Peyer's patch (tissue), 4 donors: ENCODE results near the gene RNASEH2A. TPM values are rescaled to one million over a fixed set of nuclear protein-coding genes. Genes with fewer than 3 reads are reported as not detected.
A peak's percentile ranks its signal among the peaks of the same experiment; 100 is the strongest.

ENCODE experiments used
- DNase-seq, 3 donors: peaks; one replicate each; pipeline ENCODE4 v3.0.0-alpha.2; 2017 to 2019
- H3K27ac ChIP-seq, 4 donors: fragments of 200-600 bp; sonication (generic); one replicate each; pipeline ENCODE4 v1.5.1; 2016 to 2019
- H3K27me3 ChIP-seq, 2 donors: fragments of 200-600 bp; sonication (generic); one replicate each; pipeline ENCODE4 v1.5.1; 2019
- H3K36me3 ChIP-seq, 3 donors: fragments of 200-600 bp; sonication (generic); one replicate each; pipeline ENCODE4 v1.5.1; 2016 to 2019
- H3K4me1 ChIP-seq, 4 donors: fragments of 200-600 bp; sonication (generic); one replicate each; pipeline ENCODE4 v1.5.1; 2016 to 2019
- H3K4me3 ChIP-seq, 4 donors: fragments of 200-600 bp; sonication (generic); 1 replicate in 3 of 4; 2 replicates in 1 of 4; pipeline ENCODE4 v1.5.1; 2016 to 2019; ENCODE audit warnings: mild to moderate bottlenecking in 1 of 4
- H3K9me3 ChIP-seq, 4 donors: fragments of 200-600 bp; sonication (generic); one replicate each; pipeline ENCODE4 v1.5.1; 2016 to 2019; ENCODE audit warnings: mild to moderate bottlenecking in 1 of 4
- CTCF ChIP-seq, 6 experiments: fragments of 450-650 bp in 4 of 6; fragments of 200-600 bp in 2 of 6; sonication (generic) in 1 of 6; IDR thresholded peaks; one replicate each; pipeline ENCODE4 v1.5.1; 2017 to 2019; ENCODE audit warnings: antibody characterized with exemption in 6 of 6, mild to moderate bottlenecking in 3 of 6, moderate library complexity in 1 of 6
- POLR2A ChIP-seq, 2 donors: fragments of 450-650 bp; IDR thresholded peaks; one replicate each; pipeline ENCODE4 v1.5.1; 2017; ENCODE audit warnings: antibody characterized with exemption in 2 of 2, mild to moderate bottlenecking in 2 of 2, moderate library complexity in 2 of 2
- total RNA-seq, 4 donors: library from RNA; depleted of rRNA; stranded (reverse); fragments of >200 nt; gene quantifications; one replicate each; pipeline ENCODE4 v1.1.0, GENCODE V29; 2016

The RNASEH2A gene
- total RNA-seq, 4 donors from 2014 or later: 5.9 to 24.8 (median 9.4) TPM

DNA sequence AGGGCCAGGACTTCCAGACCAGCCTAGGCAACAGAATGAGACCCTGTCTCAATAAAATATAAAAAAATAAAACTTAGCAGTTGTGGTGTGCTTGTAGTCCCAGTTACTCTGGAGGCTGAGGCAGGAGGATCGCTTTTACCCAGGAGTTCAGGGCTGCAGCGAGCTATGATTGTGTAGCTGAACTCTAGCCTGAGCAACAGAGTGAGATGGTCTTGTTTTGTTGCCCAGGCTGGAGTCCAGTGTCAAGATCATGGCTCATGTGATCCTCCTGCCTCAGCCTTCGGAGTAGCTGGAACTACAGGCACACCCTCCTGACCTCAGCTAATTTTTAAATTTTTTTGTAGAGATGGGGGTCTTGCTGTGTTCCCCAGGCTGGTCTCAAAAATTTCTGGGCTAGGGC, 19.4 kb upstream of the RNASEH2A start:
- Histone ChIP-seq H3K27ac (peak overlapping the region; percentile 97 to 100 (median 100)), H3K27me3 (no peaks in the 10 kb centered on the region), H3K9me3 (no peaks in the 10 kb centered on the region), H3K4me1 (peaks cover 24 to 66% (median 46%) of the 10 kb centered on the region in 4 donors), H3K4me3 (no peak overlapping the region), H3K36me3 (no peaks in the 10 kb centered on the region)
- TF ChIP-seq POLR2A (IDR thresholded peaks at IDR 0.05) (no peak), CTCF (IDR thresholded peaks at IDR 0.05) (no peak)
- DNase-seq: no peak

DNA sequence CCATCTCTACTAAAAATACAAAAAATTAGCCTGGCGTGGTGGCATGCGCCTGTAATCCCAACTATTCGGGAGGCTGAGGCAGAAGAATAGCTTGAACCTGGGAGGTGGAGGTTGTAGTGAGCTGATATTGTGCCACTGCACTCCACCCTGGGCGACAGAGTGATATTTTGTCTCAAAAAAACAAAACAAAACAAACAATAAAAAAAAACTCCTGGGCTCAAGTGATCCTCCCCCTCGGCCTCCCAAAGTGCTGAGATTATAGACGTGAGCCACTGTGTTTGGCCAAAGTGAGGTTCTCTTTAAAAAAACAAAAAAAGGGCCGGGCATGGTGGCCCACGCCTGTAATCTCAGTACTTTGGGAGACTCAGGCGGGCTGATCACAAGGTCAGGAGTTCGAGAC, 18.9 kb upstream of the RNASEH2A start:
- H3K27ac ChIP-seq: peak overlapping the region; percentile 97 to 100 (median 100)
- H3K4me3 ChIP-seq: no peak overlapping the region
- no peaks in the 10 kb centered on the region for H3K27me3 ChIP-seq
- no peak for TF ChIP-seq POLR2A (IDR thresholded peaks at IDR 0.05)
- DNase-seq: no peak
- peaks cover 24 to 62% (median 45%) of the 10 kb centered on the region in 4 donors for H3K4me1 ChIP-seq
- no peaks in the 10 kb centered on the region for H3K36me3 ChIP-seq
- H3K9me3 ChIP-seq: no peaks in the 10 kb centered on the region

GRCh38 chr19:12788042-12788681, 18.2 kb upstream of the RNASEH2A start:
- Histone ChIP-seq H3K27ac (peak overlapping the region; percentile 97 to 100 (median 100)), H3K9me3 (no peaks in the 10 kb centered on the region), H3K4me3 (peak overlapping the region in 3 of 4 donors; percentile 82 to 86 (median 83)), H3K4me1 (peaks cover 21 to 56% (median 39%) of the 10 kb centered on the region in 4 donors), H3K36me3 (no peaks in the 10 kb centered on the region), H3K27me3 (no peaks in the 10 kb centered on the region)
- TF ChIP-seq POLR2A (IDR thresholded peaks at IDR 0.05): no peak
- TF ChIP-seq CTCF (IDR thresholded peaks at IDR 0.05): peak in 1 of 6 experiments; percentile 7
- DNase-seq: no peak

DNA sequence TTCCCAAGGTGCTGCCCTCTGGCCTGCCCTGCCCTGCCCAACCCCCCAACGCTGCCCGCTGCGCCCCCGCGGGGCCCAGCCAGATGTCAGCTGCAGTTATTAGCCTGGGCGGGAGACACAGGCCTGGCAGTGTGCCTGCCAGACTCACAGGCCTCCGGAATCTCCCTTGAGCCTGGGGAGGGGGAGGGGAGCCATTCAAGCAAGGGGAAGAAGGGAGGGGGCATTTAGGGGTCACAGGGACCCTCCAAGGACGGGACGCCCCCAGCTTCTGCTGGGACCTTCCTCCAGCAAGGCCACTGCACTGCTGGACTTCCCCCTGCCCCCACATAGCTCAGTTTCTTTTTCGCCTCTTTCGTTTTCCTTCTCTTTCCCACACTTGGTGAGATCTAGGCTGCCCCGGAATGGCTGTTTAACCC, 17.7 kb upstream of the RNASEH2A start:
- TF ChIP-seq CTCF (IDR thresholded peaks at IDR 0.05) (peak in 1 of 6 experiments; percentile 14), POLR2A (IDR thresholded peaks at IDR 0.05) (peak; percentile 28 to 62)
- H3K27ac ChIP-seq: peak overlapping the region; percentile 97 to 100 (median 100)
- H3K4me1 ChIP-seq: peaks cover 16 to 51% (median 34%) of the 10 kb centered on the region in 4 donors
- peak; percentile 69 to 90 (median 90) for DNase-seq
- H3K36me3 ChIP-seq: no peaks in the 10 kb centered on the region
- H3K4me3 ChIP-seq: peak overlapping the region; percentile 82 to 92 (median 84)
- no peaks in the 10 kb centered on the region for H3K27me3 ChIP-seq
- H3K9me3 ChIP-seq: no peaks in the 10 kb centered on the region

GRCh38 chr19:12789098-12789903, 17.1 kb upstream of the RNASEH2A start:
- Histone ChIP-seq H3K4me3 (peak overlapping the region; percentile 82 to 92 (median 84)), H3K4me1 (peaks cover 13 to 48% (median 31%) of the 10 kb centered on the region in 4 donors), H3K9me3 (no peaks in the 10 kb centered on the region), H3K36me3 (no peaks in the 10 kb centered on the region), H3K27me3 (no peaks in the 10 kb centered on the region), H3K27ac (peak overlapping the region; percentile 97 to 100 (median 100))
- TF ChIP-seq POLR2A (IDR thresholded peaks at IDR 0.05) (peak; percentile 66 to 81), CTCF (IDR thresholded peaks at IDR 0.05) (no peak)
- DNase-seq: peak in 1 of 3 donors; percentile 95
